ENCODE measurements around the gene LRRC8C.

Gene LRRC8C

DNA sequence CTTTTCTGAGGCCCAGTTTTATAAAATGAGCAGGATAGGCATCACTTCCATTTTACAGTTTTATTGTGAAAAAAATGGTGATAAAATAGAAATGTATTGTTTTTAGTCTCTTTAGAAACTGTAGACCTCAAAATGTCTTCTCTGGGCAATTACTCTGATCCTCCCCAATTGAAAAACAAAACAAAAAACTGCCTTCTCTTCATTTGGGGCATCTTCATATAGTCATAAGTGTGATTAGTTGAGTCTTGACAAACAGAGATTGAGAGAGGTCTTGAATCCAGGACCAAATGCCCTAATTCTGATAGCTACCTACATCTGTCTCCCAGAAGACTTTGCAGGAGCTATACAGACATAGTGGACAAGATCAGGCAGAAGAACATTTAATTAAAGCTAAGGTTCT lies 62.9 kb downstream of the LRRC8C start:
- DNase-seq (ENCODE audit: low read depth), result no peak
- no peak overlapping the region for H3K4me3 ChIP-seq (ENCODE audit: low read length)
- TF ChIP-seq, protein P1, sequence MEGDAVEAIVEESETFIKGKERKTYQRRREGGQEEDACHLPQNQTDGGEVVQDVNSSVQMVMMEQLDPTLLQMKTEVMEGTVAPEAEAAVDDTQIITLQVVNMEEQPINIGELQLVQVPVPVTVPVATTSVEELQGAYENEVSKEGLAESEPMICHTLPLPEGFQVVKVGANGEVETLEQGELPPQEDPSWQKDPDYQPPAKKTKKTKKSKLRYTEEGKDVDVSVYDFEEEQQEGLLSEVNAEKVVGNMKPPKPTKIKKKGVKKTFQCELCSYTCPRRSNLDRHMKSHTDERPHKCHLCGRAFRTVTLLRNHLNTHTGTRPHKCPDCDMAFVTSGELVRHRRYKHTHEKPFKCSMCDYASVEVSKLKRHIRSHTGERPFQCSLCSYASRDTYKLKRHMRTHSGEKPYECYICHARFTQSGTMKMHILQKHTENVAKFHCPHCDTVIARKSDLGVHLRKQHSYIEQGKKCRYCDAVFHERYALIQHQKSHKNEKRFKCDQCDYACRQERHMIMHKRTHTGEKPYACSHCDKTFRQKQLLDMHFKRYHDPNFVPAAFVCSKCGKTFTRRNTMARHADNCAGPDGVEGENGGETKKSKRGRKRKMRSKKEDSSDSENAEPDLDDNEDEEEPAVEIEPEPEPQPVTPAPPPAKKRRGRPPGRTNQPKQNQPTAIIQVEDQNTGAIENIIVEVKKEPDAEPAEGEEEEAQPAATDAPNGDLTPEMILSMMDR (conservative IDR thresholded peaks at IDR 0.05; ENCODE audit: low read depth, low read length), result no peak

GRCh38 chr1:89697383-89697782 lies 64.5 kb downstream of the LRRC8C start:
- no peak overlapping the region for H3K4me3 ChIP-seq (ENCODE audit: low read length)
- DNase-seq (ENCODE audit: low read depth), result no peak
- TF ChIP-seq, protein P1 (conservative IDR thresholded peaks at IDR 0.05; ENCODE audit: low read depth, low read length), result no peak

DNA sequence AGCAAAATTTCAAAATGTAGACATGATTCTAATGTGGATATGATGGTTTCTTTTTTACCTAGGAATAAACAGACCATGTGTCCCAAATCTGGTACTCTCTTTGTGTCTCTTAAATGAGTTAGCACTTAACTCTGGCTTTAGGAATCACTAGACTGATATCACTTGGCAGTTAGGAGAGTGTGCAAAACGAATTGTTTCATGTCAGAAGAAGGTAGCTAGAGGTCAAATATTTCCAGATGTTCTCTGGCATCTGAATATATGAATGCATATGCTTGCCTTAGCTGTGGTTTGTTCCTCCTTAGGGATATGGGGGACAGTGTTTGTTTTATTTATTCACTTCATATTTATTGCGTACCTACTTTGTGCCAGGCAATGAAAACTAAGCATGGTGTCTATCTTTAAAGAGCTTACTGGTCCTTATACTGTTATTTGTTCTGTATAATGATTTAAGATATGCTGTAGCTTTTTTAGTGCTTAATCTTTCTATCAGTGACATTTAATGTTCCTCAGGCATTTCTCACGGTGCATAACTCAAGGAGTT lies 65.2 kb downstream of the LRRC8C start:
- TF ChIP-seq, protein P1 (conservative IDR thresholded peaks at IDR 0.05; ENCODE audit: low read depth, low read length), result no peak
- H3K4me3 ChIP-seq (ENCODE audit: low read length), result no peak overlapping the region
- no peak for DNase-seq (ENCODE audit: low read depth)

DNA sequence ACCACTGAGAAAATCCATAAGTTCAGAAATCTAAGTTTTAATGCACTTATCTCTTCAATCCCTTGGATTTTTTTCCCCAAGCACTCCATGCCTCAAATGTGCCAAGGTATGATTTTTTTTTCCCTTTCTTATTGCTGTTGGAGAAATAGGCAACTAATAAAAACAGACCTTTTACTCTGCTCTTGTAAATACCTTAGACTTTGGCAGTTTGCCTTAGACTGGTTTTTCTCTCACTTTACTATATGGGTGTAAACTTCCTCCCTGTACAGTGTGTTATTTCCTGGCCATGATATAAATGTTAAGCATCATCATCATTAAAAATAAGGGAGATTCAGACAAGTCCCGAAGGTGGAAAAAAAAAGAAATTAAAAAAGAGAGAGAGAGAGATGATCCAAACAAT lies 65.7 kb downstream of the LRRC8C start:
- DNase-seq (ENCODE audit: low read depth), result no peak
- H3K4me3 ChIP-seq (ENCODE audit: low read length), result no peak overlapping the region
- TF ChIP-seq, protein P1 (conservative IDR thresholded peaks at IDR 0.05; ENCODE audit: low read depth, low read length), result no peak

DNA sequence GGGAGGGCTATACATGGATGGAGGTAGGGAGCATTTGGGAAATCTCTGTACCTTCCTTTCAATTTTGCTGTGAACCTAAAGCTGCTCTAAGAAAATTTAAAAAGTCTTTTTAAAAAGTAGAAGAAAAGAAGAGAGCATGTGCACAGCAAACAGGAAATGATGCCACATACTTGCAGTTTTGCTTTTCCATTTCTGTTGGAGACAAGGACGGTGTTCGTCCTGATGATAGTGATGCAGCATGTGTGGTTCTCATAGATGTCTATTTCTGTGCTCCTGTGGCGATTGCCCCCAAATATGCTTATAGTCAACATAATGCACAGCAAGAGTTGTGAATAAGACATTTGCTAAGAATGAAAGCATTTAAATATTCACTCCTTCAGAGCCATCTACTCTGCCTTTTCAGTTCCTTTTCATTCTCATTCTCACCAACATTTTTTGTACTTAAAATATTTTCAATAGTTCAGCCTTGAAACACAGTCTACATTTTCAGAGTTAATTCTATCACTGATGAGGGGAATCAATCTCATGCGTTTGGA lies 66.6 kb downstream of the LRRC8C start:
- TF ChIP-seq, protein P1 (conservative IDR thresholded peaks at IDR 0.05; ENCODE audit: low read depth, low read length), result no peak
- DNase-seq (ENCODE audit: low read depth), result no peak
- no peak overlapping the region for H3K4me3 ChIP-seq (ENCODE audit: low read length)

- DNase-seq (ENCODE audit: low read depth), result no peak
- no peak overlapping the region for H3K4me3 ChIP-seq (ENCODE audit: low read length)
- TF ChIP-seq, protein P1 (conservative IDR thresholded peaks at IDR 0.05; ENCODE audit: low read depth, low read length), result no peak
Observed at GRCh38 chr1:89701746-89702241, 68.9 kb downstream of the LRRC8C start.

DNA sequence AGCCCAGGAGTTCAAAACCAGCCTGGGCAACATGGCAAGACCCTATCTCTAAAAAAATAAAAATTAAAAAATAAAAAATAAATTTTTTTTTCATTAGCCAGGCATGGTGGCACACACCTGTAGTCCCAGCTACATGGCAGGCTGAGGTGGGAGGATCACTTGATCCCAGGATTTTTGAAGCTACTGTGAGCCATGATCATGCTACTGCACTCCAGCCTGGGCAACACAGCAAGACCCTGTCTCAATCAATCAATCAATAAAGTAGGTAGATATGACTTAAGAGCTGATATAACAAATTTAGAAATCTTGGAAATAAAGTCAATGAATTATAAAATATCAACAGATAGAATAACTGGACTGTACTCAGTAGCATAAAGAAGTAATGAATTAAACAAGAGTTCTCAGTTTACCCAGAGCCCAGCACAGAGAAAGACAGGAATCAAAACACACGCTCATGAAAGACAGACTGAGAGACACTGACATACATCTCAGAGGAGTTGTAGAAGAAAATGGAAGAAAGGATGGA lies 69.7 kb downstream of the LRRC8C start:
- TF ChIP-seq, protein P1 (conservative IDR thresholded peaks at IDR 0.05; ENCODE audit: low read depth, low read length), result no peak
- no peak for DNase-seq (ENCODE audit: low read depth)

More for the DNA sequence above, 69.7 kb downstream of the LRRC8C start:
- H3K4me3 ChIP-seq (ENCODE audit: low read length), result no peak overlapping the region

Data from retinal pigment epithelial cell (primary cell).